SKM-1 treated with dmso at 0.1 percent for 144 hours (cell line): Measurements from ENCODE around the gene PTAFR.

Experiments
- DNase-seq: peaks from one replicate; lab custom pipeline; 2025; ENCODE audit not compliant: unreplicated experiment; lab: John Stamatoyannopoulos, UW

The PTAFR gene

DNA sequence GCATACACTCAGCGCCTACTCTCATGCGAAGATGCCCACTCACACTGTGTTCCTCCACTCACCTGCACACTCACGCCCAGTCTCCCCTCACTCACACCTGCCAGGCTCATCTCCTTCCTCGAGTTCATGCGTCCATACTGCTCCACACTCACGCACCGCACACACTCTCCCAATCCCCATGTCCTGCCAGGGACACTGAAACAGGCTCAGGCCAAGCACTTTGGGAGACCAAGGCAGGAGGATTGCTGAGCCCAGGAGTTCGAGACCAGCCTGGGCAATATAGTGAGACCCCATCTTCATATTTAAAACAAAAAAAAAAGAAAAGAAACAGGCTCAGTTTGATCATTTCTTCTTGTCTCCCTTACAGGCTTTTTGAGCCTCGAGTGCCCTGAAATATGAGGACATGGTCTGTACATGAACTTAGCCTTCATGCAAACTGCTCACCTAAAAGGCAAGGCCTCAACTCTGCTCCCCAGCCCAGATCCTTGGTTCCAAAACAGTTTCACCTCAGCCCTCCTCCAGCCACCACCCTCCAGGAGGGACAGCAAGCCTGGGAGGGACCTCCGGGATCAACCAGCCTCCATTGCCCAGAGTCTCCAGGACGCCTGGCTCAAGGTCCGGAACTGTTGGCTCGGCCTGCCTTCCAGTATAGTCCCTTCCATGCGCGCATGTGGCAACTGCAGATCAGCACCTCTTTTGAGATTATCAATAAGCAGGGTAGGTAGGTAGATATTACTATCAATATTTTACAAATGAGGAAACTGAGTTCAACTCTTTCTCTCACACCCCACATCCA is 2.4 kb upstream of the PTAFR start:
- no peak for DNase-seq

GRCh38 chr1:28175955-28176485 is 470 bp downstream of the PTAFR start:
- no peak for DNase-seq

- no peak for DNase-seq
Measured at GRCh38 chr1:28173980-28174297, 2.6 kb downstream of the PTAFR start.

GRCh38 chr1:28173151-28173979 is 3.1 kb downstream of the PTAFR start:
- DNase-seq, result no peak

- DNase-seq, result peak; percentile 87
Measured at GRCh38 chr1:28172713-28173150, 3.8 kb downstream of the PTAFR start.

DNA sequence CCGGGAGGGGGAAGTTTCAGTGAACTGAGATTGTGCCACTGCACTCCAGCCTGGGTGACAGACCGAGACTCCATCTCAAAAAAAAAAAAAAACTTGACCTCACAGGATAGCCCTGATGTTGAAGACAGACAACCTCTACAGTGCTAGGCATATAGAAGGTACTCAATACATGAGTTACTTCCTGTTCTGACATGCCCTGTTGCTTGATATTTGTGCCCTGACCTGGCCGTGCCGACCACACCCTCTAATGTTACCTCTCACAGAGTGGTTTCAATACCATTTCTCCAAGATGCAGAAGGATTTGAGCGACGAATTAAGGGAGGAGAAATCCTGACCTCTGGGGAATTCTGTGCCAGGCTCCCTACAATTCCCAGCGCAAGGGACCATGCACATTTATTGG is 5.2 kb downstream of the PTAFR start:
- no peak for DNase-seq

- no peak for DNase-seq
Measured at GRCh38 chr1:28170001-28170596, 6.4 kb downstream of the PTAFR start.

- no peak for DNase-seq
Measured at GRCh38 chr1:28163496-28164161, 12.9 kb downstream of the PTAFR start.

DNA sequence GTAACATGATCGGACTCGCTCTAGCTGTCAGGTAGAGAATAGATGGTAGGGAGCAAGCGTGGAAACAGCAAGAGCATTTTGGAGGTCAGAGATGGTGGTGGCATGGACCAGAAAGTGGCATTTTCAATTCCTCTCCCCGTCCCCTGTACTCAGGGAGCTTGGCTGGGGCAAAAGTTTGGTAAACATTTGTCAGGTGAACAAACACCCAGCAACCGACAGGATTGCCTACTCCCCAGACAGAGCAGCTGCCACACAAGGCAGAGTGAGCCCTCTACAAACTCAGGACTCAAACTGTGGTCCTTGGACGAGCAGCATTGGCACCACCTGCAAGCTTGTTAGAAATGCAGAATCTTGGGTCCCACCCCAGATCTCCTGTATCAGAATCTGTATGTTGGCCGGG is 14.3 kb downstream of the PTAFR start:
- DNase-seq, result no peak

DNA sequence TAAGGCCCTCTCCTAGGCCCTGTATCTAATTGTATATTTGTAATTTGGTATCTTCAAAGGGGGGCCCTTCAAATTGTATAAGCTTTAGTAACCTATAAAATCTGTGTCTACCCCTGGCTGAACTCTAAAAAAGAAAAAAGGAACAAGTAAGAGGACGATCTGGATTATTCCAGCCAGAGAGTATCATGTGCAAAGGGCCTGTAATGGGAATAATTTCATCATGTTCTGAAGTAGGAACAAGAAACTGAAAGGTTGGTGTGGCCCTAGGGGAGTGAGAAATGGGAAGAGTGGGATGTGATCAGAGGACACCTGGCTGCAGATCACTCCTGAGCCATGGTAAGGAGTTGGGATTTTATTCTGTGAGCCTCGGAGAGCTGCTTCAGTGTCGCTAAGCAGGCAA is 14.7 kb downstream of the PTAFR start:
- no peak for DNase-seq

GRCh38 chr1:28160782-28161266 is 15.7 kb downstream of the PTAFR start:
- DNase-seq, result no peak

- DNase-seq, result no peak
Measured at GRCh38 chr1:28159680-28160079, 16.8 kb downstream of the PTAFR start.

GRCh38 chr1:28159243-28159642 is 17.2 kb downstream of the PTAFR start:
- no peak for DNase-seq

GRCh38 chr1:28157894-28158293 is 18.6 kb downstream of the PTAFR start:
- DNase-seq, result no peak

- DNase-seq, result peak; percentile 46
Measured at GRCh38 chr1:28156821-28157220, 19.7 kb downstream of the PTAFR start.

DNA sequence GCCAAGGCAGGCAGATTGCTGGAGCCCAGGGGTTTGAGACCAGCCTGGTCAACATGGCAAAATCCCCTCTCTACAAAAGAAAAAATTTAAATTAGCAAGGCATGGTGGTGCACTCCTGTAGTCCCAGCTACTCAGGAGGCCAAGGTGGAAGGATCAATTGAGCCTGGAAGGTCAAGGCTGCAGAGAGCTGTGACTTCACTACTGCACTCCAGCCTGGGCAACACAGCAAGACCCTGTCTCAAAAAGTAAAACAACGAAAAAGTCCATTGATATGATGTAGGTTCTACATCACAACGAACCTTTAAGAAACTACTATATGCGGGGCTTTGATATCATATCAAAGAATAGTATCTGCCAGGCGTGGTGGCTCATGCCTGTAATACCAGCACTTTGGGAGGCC is 20.9 kb downstream of the PTAFR start:
- DNase-seq, result no peak

DNA sequence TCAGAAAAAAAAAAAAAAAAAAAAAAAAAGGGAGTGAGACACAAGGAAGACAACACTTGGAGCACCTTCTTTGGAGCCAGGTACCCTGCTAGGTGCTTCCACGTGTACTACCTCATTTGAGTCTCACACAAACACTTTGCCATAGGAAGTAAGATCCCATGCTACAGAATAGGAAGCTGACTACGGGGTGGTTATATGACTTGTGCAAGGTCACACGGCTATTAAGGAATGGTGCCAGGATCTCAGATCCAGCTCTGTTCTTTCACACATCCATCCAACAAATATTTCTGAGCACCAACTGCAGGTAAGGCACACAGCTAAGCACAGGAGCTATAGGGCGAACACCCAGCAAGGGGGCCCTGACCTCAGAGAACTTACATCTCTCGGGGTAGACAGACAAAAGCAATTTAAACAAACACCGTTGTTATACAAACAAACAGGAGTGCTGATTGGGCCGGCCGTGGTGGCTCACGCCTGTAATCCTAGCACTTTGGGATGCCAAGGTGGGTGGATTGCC is 22.4 kb downstream of the PTAFR start:
- no peak for DNase-seq

DNA sequence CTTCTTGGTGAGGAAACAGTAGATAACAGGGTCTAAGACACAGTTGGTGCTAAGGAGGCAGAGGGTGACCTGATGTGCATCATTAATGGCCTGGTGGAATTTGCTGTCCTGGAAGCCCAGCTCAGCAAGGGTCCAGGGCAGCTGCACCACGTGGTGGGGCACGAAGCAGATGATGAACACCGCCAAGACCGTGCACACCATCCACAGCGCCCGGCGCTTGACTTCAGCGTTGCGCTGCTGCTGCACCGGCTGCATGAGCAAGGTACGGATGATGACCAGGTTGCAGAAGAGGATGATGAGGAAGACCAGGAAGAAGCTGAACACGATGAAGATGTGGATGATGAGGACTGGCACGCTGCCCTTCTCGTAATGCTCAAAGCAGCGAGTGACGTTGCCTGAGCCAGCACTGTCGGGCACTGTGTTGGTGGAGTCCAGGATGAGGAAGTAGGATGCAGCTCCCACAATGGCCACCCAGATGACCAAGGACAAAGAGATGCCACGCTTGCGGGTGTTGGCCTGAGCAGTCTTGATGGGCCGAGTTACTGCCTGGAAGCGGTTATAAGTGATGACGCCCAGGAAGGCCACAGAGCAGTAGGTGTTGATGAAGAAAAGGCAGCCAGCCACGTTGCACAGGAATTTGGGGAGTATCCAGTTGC is 26.2 kb downstream of the PTAFR start:
- no peak for DNase-seq

- DNase-seq, result no peak
Measured at GRCh38 chr1:28148880-28149195, 27.7 kb downstream of the PTAFR start.

- DNase-seq, result no peak
Measured at GRCh38 chr1:28147264-28148094, 29.0 kb downstream of the PTAFR start.
